Lung (tissue), 12 donors: ENCODE measurements around the gene CD7. TPM values are rescaled to one million over a fixed set of nuclear protein-coding genes. Genes with fewer than 3 reads are reported as not detected.
A peak's percentile ranks its signal among the peaks of the same experiment; 100 is the strongest.

ENCODE experiments used
- ATAC-seq: fragments of 200-7000 bp; cut with Tn5 transposase; one replicate; pipeline ENCODE4 v1.9.1; 2020; ENCODE audit warnings: moderate number of reproducible peaks; ENCODE audit not compliant: insufficient read depth, low FRiP score
- DNase-seq, 3 donors: peaks; one replicate each; pipeline ENCODE4 v3.0.0-alpha.2; 2013 to 2017
- H3K27ac ChIP-seq, 2 donors: one replicate each; pipeline ENCODE4 v1.5.1; 2013; ENCODE audit warnings: mild to moderate bottlenecking in 2 of 2, moderate library complexity in 2 of 2, control low read depth in 1 of 2, inconsistent platforms in 1 of 2, low read depth in 1 of 2, low read length in 1 of 2
- H3K27me3 ChIP-seq, 3 donors: one replicate each; pipeline ENCODE4 v1.5.1; 2013; ENCODE audit warnings: low read length in 2 of 3; ENCODE audit not compliant: control insufficient read depth in 3 of 3, insufficient read depth in 3 of 3
- H3K36me3 ChIP-seq, 4 donors: one replicate each; pipeline ENCODE4 v1.5.1; 2013; ENCODE audit warnings: low read length in 4 of 4, mild to moderate bottlenecking in 1 of 4, moderate library complexity in 1 of 4; ENCODE audit not compliant: control insufficient read depth in 4 of 4, insufficient read depth in 4 of 4
- H3K4me1 ChIP-seq, 5 donors: one replicate each; pipeline ENCODE4 v1.5.1; 2013; ENCODE audit warnings: low read length in 5 of 5, mild to moderate bottlenecking in 2 of 5, moderate library complexity in 1 of 5; ENCODE audit not compliant: control insufficient read depth in 5 of 5, insufficient read depth in 5 of 5
- H3K4me3 ChIP-seq: one replicate; pipeline ENCODE4 v1.5.1; 2013; ENCODE audit warnings: mild to moderate bottlenecking, control low read depth, moderate library complexity
- H3K9ac ChIP-seq, 2 donors: one replicate each; pipeline ENCODE4 v1.5.1; 2013; ENCODE audit warnings: low read length in 2 of 2, control low read depth in 1 of 2; ENCODE audit not compliant: insufficient read depth in 1 of 2
- H3K9me3 ChIP-seq, 4 donors: one replicate each; pipeline ENCODE4 v1.5.1; 2013; ENCODE audit warnings: low read length in 3 of 4, mild to moderate bottlenecking in 1 of 4, moderate library complexity in 1 of 4; ENCODE audit not compliant: control insufficient read depth in 4 of 4, insufficient read depth in 3 of 4
- CTCF ChIP-seq: IDR thresholded peaks from 2 replicates; pipeline ENCODE4 v1.5.1; 2012; ENCODE audit warnings: mild to moderate bottlenecking; ENCODE audit errors: control extremely low read depth, extremely low read depth
- WGBS, 2 donors: extraction: QIAGEN DNeasy Blood & Tissue Kit; methylation state at CpG; one replicate each; pipeline ENCODE4 v1.1.7; 2013; 5-methylcytosine and 5-hydroxymethylcytosine counted together
- polyA plus RNA-seq, 2 donors: library from polyadenylated mRNA; stranded (reverse); fragments of 200-250 nt; gene quantifications; one replicate each; pipeline ENCODE4 v1.2.1, GENCODE V29; 2013
- total RNA-seq, 2 donors: library from RNA; depleted of rRNA in 1 of 2; stranded (reverse); fragments of >200 nt in 1 of 2; gene quantifications; one replicate each; pipeline ENCODE4 v1.2.1, GENCODE V29; 2014 to 2021
- donor health status: control.
- donor health status: control.
- donor health status: Bipolar disorder and iron deficiency.
- donor health status: healthy.
- donor health status: DM: yes; HTN: yes; CAD: no.

The CD7 gene
- total and polyA plus RNA-seq, 4 donors: 2.3 to 10.7 (median 6.1) TPM

- Histone ChIP-seq H3K36me3 (peaks cover 9 to 52% (median 34%) of the 10 kb centered on the region in 4 donors), H3K4me3 (no peak overlapping the region), H3K9me3 (no peaks in the 10 kb centered on the region), H3K27ac (peak overlapping the region; percentile 88 to 93), H3K9ac (peak overlapping the region; percentile 31 to 64), H3K27me3 (no peaks in the 10 kb centered on the region), H3K4me1 (peaks cover 2 to 40% (median 27%) of the 10 kb centered on the region in 5 donors)
- 35 to 53% methylated on average over 21 of the region's 21 CpGs for WGBS, 2 donors
- ATAC-seq (peak; percentile 92), DNase-seq (peak; percentile 51 to 62 (median 51))
- TF ChIP-seq CTCF: no peak
Measured at GRCh38 chr17:82267575-82268379, 49.6 kb downstream of the CD7 start.

GRCh38 chr17:82266142-82266541, 51.3 kb downstream of the CD7 start:
- WGBS, 2 donors: 91 to 93% methylated on average over 10 of the region's 10 CpGs
- no peak overlapping the region for H3K9ac ChIP-seq
- H3K4me3 ChIP-seq: no peak overlapping the region
- ATAC-seq: no peak
- no peak for DNase-seq
- H3K27me3 ChIP-seq: no peaks in the 10 kb centered on the region
- peak overlapping the region in 1 of 2 donors; percentile 72 for H3K27ac ChIP-seq
- no peak for TF ChIP-seq CTCF
- no peaks in the 10 kb centered on the region for H3K9me3 ChIP-seq
- peaks cover 0 to 35% (median 20%) of the 10 kb centered on the region in 5 donors for H3K4me1 ChIP-seq
- peaks cover 21 to 59% (median 39%) of the 10 kb centered on the region in 4 donors for H3K36me3 ChIP-seq

Other genes starting within 250 kb of the CD7 start
- gene FASN, start 219.4 kb downstream of the CD7 start, total RNA-seq: 100 to 1,000 TPM in 1 of 2 donors, 10 to 100 TPM in 1; 46.2 to 604 TPM
- 100 to 1,000 TPM; 166 to 258 TPM for gene FASN, start 219.4 kb downstream of the CD7 start, polyA plus RNA-seq
- gene CCDC57, start 104.8 kb downstream of the CD7 start, total RNA-seq: 10 to 100 TPM; 33.2 to 89.4 TPM
- 100 to 1,000 TPM in 1 of 2 donors, 10 to 100 TPM in 1; 60.4 to 128 TPM for gene CCDC57, start 104.8 kb downstream of the CD7 start, polyA plus RNA-seq
- gene SLC16A3, start 88.6 kb downstream of the CD7 start, total RNA-seq: 100 to 1,000 TPM in 1 of 2 donors, 10 to 100 TPM in 1; 31.0 to 154 TPM
- gene SLC16A3, start 88.6 kb downstream of the CD7 start, polyA plus RNA-seq: 100 to 1,000 TPM in 1 of 2 donors, 10 to 100 TPM in 1; 33.2 to 309 TPM
- 100 to 1,000 TPM in 1 of 2 donors, 10 to 100 TPM in 1; 72.7 to 160 TPM for gene CSNK1D, start 43.9 kb downstream of the CD7 start, total RNA-seq
- gene CSNK1D, start 43.9 kb downstream of the CD7 start, polyA plus RNA-seq: 100 to 1,000 TPM; 110 to 137 TPM
- 10 to 100 TPM; 14.7 to 38.0 TPM for gene SECTM1, start 16.2 kb upstream of the CD7 start, total RNA-seq
- gene SECTM1, start 16.2 kb upstream of the CD7 start, polyA plus RNA-seq: 10 to 100 TPM; 12.5 to 68.6 TPM
- not detected for gene TEX19, start 41.6 kb upstream of the CD7 start, total RNA-seq
- under 1 TPM in 1 of 2 donors, not detected in 1; 0.03 TPM for gene TEX19, start 41.6 kb upstream of the CD7 start, polyA plus RNA-seq
- gene UTS2R, start 54.2 kb upstream of the CD7 start, total RNA-seq: under 1 TPM in 1 of 2 donors, not detected in 1; 0.17 TPM
- gene UTS2R, start 54.2 kb upstream of the CD7 start, polyA plus RNA-seq: not detected
- gene HEXD, start 100.7 kb upstream of the CD7 start, total RNA-seq: 10 to 100 TPM; 36.9 to 37.8 TPM
- gene HEXD, start 100.7 kb upstream of the CD7 start, polyA plus RNA-seq: 10 to 100 TPM; 28.4 to 57.3 TPM
- gene OGFOD3, start 101.0 kb upstream of the CD7 start, total RNA-seq: 10 to 100 TPM; 20.6 to 41.6 TPM
- 10 to 100 TPM; 28.2 to 31.4 TPM for gene OGFOD3, start 101.0 kb upstream of the CD7 start, polyA plus RNA-seq
- 100 to 1,000 TPM in 1 of 2 donors, 10 to 100 TPM in 1; 76.4 to 108 TPM for gene CYBC1, start 133.1 kb upstream of the CD7 start, total RNA-seq
- 100 to 1,000 TPM in 1 of 2 donors, 10 to 100 TPM in 1; 37.4 to 144 TPM for gene CYBC1, start 133.1 kb upstream of the CD7 start, polyA plus RNA-seq
- 10 to 100 TPM; 57.7 to 60.1 TPM for gene NARF, start 141.1 kb upstream of the CD7 start, total RNA-seq
- gene NARF, start 141.1 kb upstream of the CD7 start, polyA plus RNA-seq: 10 to 100 TPM; 54.7 to 59.8 TPM
- 10 to 100 TPM; 40.4 to 59.8 TPM for gene FOXK2, start 202.1 kb upstream of the CD7 start, total RNA-seq
- 10 to 100 TPM; 23.4 to 26.4 TPM for gene FOXK2, start 202.1 kb upstream of the CD7 start, polyA plus RNA-seq